ENCODE data around the gene TMPRSS4.
"Not testable (repeated sequence)": the region's sequence is repeated elsewhere in the genome, so short reads cannot be mapped to it uniquely, and the experiment has no call there.

The TMPRSS4 gene

GRCh38 chr11:118057251-118058145 lies 19.4 kb upstream of the TMPRSS4 start:
- peak; percentile 15 to 30 (median 16) for DNase-seq

- DNase-seq = peak; percentile 56 to 66 (median 62)
Measured at GRCh38 chr11:118058311-118059245, 18.3 kb upstream of the TMPRSS4 start.

- DNase-seq = no peak
Measured at GRCh38 chr11:118059246-118059940, 17.5 kb upstream of the TMPRSS4 start.

- no peak for DNase-seq
Measured at GRCh38 chr11:118060081-118060661, 16.7 kb upstream of the TMPRSS4 start.

- peak; percentile 66 to 74 (median 68) for DNase-seq
Measured at GRCh38 chr11:118060869-118061268, 16.0 kb upstream of the TMPRSS4 start.

GRCh38 chr11:118061586-118062125 lies 15.2 kb upstream of the TMPRSS4 start:
- no peak for DNase-seq

- DNase-seq = not testable (repeated sequence)
Measured at GRCh38 chr11:118062181-118062580, 14.7 kb upstream of the TMPRSS4 start.

- DNase-seq = not testable (repeated sequence)
Measured at GRCh38 chr11:118062631-118063030, 14.2 kb upstream of the TMPRSS4 start.

GRCh38 chr11:118064956-118065355 lies 11.9 kb upstream of the TMPRSS4 start:
- no peak for DNase-seq

- DNase-seq = no peak
Measured at GRCh38 chr11:118065384-118065783, 11.5 kb upstream of the TMPRSS4 start.

- DNase-seq = no peak
Measured at GRCh38 chr11:118067006-118067405, 9.9 kb upstream of the TMPRSS4 start.

- no peak for DNase-seq
Measured at GRCh38 chr11:118068206-118068944, 8.5 kb upstream of the TMPRSS4 start.

GRCh38 chr11:118068945-118069612 lies 7.8 kb upstream of the TMPRSS4 start:
- DNase-seq = no peak

- DNase-seq = no peak
Measured at GRCh38 chr11:118071416-118072030, 5.4 kb upstream of the TMPRSS4 start.

- no peak for DNase-seq
Measured at GRCh38 chr11:118073554-118073953, 3.3 kb upstream of the TMPRSS4 start.

GRCh38 chr11:118074091-118074685 lies 2.7 kb upstream of the TMPRSS4 start:
- DNase-seq = no peak

- DNase-seq = no peak
Measured at GRCh38 chr11:118074785-118075184, 2.1 kb upstream of the TMPRSS4 start.

GRCh38 chr11:118078911-118079411 lies 2.1 kb downstream of the TMPRSS4 start:
- no peak for DNase-seq

- no peak for DNase-seq
Measured at GRCh38 chr11:118079491-118079890, 2.6 kb downstream of the TMPRSS4 start.

GRCh38 chr11:118080296-118080695 lies 3.4 kb downstream of the TMPRSS4 start:
- no peak for DNase-seq
